Aorta (tissue), 5 donors: ENCODE measurements around the gene LRRC71. TPM values are rescaled to one million over a fixed set of nuclear protein-coding genes. Genes with fewer than 3 reads are reported as not detected.

Experiments used
- ATAC-seq: fragments of 200-7000 bp; cut with Tn5 transposase; one replicate; pipeline ENCODE4 v1.9.1; 2022; ENCODE audit warnings: moderate library complexity; ENCODE audit not compliant: low FRiP score
- DNase-seq, 2 donors: peaks; one replicate each; pipeline ENCODE4 v3.0.0-alpha.2; 2020
- H3K27ac ChIP-seq, 2 donors: one replicate each; pipeline ENCODE4 v1.5.1; 2013; ENCODE audit warnings: low read length in 2 of 2, mild to moderate bottlenecking in 2 of 2, moderate library complexity in 2 of 2, control low read depth in 1 of 2, inconsistent platforms in 1 of 2, low read depth in 1 of 2
- H3K27me3 ChIP-seq, 2 donors: one replicate each; pipeline ENCODE4 v1.6.1; 2013; ENCODE audit warnings: control low read depth in 1 of 2, low read length in 1 of 2, mild to moderate bottlenecking in 1 of 2, moderate library complexity in 1 of 2; ENCODE audit not compliant: insufficient read depth in 2 of 2, control insufficient read depth in 1 of 2
- H3K36me3 ChIP-seq, 2 donors: one replicate each; pipeline ENCODE4 v1.6.1; 2013; ENCODE audit warnings: control low read depth in 1 of 2, low read length in 1 of 2, mild to moderate bottlenecking in 1 of 2; ENCODE audit not compliant: insufficient read depth in 2 of 2, control insufficient read depth in 1 of 2
- H3K4me1 ChIP-seq, 2 donors: one replicate each; pipeline ENCODE4 v1.6.1; 2013; ENCODE audit warnings: low read length in 2 of 2, control low read depth in 1 of 2, mild to moderate bottlenecking in 1 of 2, moderate library complexity in 1 of 2; ENCODE audit not compliant: insufficient read depth in 2 of 2, control insufficient read depth in 1 of 2
- H3K4me3 ChIP-seq, 2 donors: one replicate each; pipeline ENCODE4 v1.5.1; 2013; ENCODE audit warnings: low read length in 2 of 2, control low read depth in 1 of 2, mild to moderate bottlenecking in 1 of 2
- H3K9me3 ChIP-seq: one replicate; pipeline ENCODE4 v1.6.1; 2013; ENCODE audit warnings: mild to moderate bottlenecking, low read length; ENCODE audit not compliant: control insufficient read depth
- WGBS, 2 donors: extraction: QIAGEN DNeasy Blood & Tissue Kit; methylation state at CpG; one replicate each; pipeline ENCODE4 v1.1.7; 2013; 5-methylcytosine and 5-hydroxymethylcytosine counted together
- intact Hi-C, 2 donors: fragments of 100-400 bp; cut with DNase I; formaldehyde crosslinking; loops; one replicate each; pipeline versions ENCODE4 v1.14.2 to v1.15.0; 2022
- polyA plus RNA-seq, 2 donors: library from polyadenylated mRNA; stranded (reverse); fragments of 200-250 nt; gene quantifications; one replicate each; pipeline ENCODE4 v1.2.3, GENCODE V29; 2013
- total RNA-seq, 2 donors: library from RNA; stranded (reverse); fragmentation: NEBNext Ultra II Directional; extraction: Animal tissue kit (Norgen Biotek cat#: 25700); gene quantifications; one replicate each; pipeline ENCODE4 v1.2.1, GENCODE V29; 2021
- donor health status: healthy with polysubstance abuse.
- donor health status: Bipolar disorder and iron deficiency.
- donor health status: DM: no; HTN: no; CAD: no.
- donor health status: DM: no; HTN: no; CAD: no.
- donor health status: DM: yes; HTN: yes; CAD: no.

The LRRC71 gene
- total and polyA plus RNA-seq, 4 donors = 0.42 to 2.4 (median 1.3) TPM; not detected in 1

- Histone ChIP-seq H3K4me3 (no peak overlapping the region), H3K36me3 (peaks cover 21 to 23% of the 10 kb centered on the region in 2 donors), H3K4me1 (no peaks in the 10 kb centered on the region), H3K9me3 (no peaks in the 10 kb centered on the region), H3K27ac (no peak overlapping the region), H3K27me3 (no peaks in the 10 kb centered on the region)
- intact Hi-C loops = no loop called here
- WGBS, 2 donors = 90 to 92% methylated on average over 6 of the region's 6 CpGs
- DNase-seq (no peak), ATAC-seq (no peak)
Measured at GRCh38 chr1:156959925-156960324, 39.5 kb downstream of the LRRC71 start.

DNA sequence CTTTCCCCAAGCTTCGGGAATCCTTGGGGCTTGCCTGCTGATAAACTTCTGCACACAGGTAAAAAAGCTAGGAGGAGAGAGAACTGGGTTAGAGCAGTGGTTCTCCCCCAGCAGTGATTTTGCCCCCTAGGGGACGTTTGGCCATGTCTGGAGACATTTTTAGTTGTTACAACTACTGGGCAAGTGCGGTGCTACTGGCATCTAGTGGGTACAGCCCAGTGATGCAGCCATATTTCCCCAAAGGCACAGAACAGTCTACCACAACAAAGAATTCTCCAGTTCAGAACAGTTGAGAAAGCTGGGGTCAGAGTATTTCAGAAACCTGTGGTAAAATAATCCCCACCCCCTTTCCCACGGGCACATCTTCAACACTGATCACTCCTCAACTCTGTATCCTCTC is 41.3 kb downstream of the LRRC71 start:
- Histone ChIP-seq H3K4me1 (no peaks in the 10 kb centered on the region), H3K9me3 (no peaks in the 10 kb centered on the region), H3K36me3 (peaks cover 16 to 19% of the 10 kb centered on the region in 2 donors), H3K27ac (no peak overlapping the region), H3K27me3 (no peaks in the 10 kb centered on the region), H3K4me3 (no peak overlapping the region)
- ATAC-seq (no peak), DNase-seq (no peak)
- WGBS, 2 donors = 70 to 73% methylated on average over 4 of the region's 4 CpGs
- intact Hi-C loops = no loop called here

GRCh38 chr1:156963621-156964020 is 43.2 kb downstream of the LRRC71 start:
- DNase-seq = peak in 1 of 2 donors; percentile 64
- intact Hi-C loops = no loop called here
- peaks cover 14 to 16% of the 10 kb centered on the region in 2 donors for H3K36me3 ChIP-seq
- no peak overlapping the region for H3K27ac ChIP-seq
- 48 to 54% methylated on average over 3 of the region's 3 CpGs for WGBS, 2 donors
- H3K4me3 ChIP-seq = no peak overlapping the region
- H3K9me3 ChIP-seq = no peaks in the 10 kb centered on the region
- no peaks in the 10 kb centered on the region for H3K4me1 ChIP-seq
- no peaks in the 10 kb centered on the region for H3K27me3 ChIP-seq
- peak; percentile 19 for ATAC-seq

DNA sequence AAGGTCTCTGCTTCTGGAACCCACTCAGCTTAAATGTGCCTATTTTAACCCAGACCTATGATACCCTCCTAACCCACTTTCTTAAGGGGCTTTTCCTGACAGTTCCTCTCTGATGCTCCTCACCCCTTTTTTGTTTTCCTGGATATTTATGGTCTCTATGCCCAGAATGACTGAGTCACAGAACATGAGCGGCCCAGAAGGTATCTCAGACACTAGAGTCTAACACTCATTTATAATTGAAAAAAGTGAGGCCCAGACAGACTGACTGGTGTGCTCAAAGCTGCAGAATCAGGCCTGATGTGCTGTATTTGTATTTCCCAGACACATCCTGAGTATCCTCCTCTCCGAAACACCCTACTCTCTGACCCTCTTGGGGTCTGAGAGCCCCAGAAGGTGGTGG is 44.0 kb downstream of the LRRC71 start:
- Histone ChIP-seq H3K4me3 (no peak overlapping the region), H3K36me3 (peaks cover 15 to 16% of the 10 kb centered on the region in 2 donors), H3K9me3 (no peaks in the 10 kb centered on the region), H3K27ac (no peak overlapping the region), H3K4me1 (no peaks in the 10 kb centered on the region), H3K27me3 (no peaks in the 10 kb centered on the region)
- intact Hi-C loops = no loop called here
- no peak for DNase-seq
- ATAC-seq = no peak
- WGBS, 2 donors = 95 to 96% methylated on average over 2 of the region's 2 CpGs

- 89 to 92% methylated on average over 3 of the region's 3 CpGs for WGBS, 2 donors
- no peak overlapping the region for H3K4me3 ChIP-seq
- intact Hi-C loops = no loop called here
- no peaks in the 10 kb centered on the region for H3K27me3 ChIP-seq
- ATAC-seq (no peak), DNase-seq (no peak)
- H3K9me3 ChIP-seq = no peaks in the 10 kb centered on the region
- no peaks in the 10 kb centered on the region for H3K4me1 ChIP-seq
- peaks cover 4 to 18% of the 10 kb centered on the region in 2 donors for H3K36me3 ChIP-seq
- no peak overlapping the region for H3K27ac ChIP-seq
Measured at GRCh38 chr1:156969496-156969895, 49.1 kb downstream of the LRRC71 start.

DNA sequence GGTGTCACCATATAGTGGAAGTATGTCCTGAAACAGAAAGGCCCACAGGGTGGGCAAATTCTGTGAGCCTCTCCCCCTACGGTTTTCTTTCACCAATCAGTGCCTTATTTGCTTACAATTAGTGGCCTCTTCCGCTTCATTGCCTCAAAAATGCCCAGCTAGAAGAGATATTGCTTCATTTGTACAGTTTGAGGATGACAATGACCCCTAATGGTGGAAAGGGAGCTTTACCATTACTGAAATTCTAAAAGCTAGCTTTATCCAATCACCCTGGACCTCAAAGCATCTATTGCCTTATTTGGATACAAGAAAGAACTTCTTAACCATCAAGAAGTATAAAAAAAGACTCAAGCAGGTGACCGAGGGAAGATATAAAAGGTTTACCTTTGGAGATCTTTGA is 49.6 kb downstream of the LRRC71 start:
- WGBS, 2 donors = 88 to 93% methylated on average over 3 of the region's 3 CpGs
- H3K9me3 ChIP-seq = no peaks in the 10 kb centered on the region
- H3K36me3 ChIP-seq = peaks cover 4 to 18% of the 10 kb centered on the region in 2 donors
- no peaks in the 10 kb centered on the region for H3K4me1 ChIP-seq
- DNase-seq = no peak
- H3K27me3 ChIP-seq = no peaks in the 10 kb centered on the region
- H3K4me3 ChIP-seq = no peak overlapping the region
- intact Hi-C loops = no loop called here
- ATAC-seq = no peak
- H3K27ac ChIP-seq = no peak overlapping the region

DNA sequence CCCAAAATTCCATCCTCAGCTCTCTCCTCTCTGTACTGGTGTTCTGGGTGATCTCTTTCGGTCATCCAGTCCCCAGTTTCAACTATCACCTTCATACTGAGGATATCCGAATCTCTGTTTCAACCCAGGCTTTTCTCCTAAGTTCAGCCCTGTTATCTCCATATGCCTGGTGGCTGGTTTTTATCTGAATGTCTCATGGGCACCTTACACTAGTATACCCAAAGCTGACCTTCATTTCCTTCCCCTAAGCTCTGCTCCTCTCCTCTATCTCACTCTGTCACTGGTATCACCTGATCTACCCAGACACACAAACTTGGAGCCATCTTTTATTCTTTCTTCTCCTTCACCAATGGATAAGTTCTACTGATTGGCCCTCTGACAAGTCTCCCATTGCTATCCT is 53.0 kb downstream of the LRRC71 start:
- DNase-seq = no peak
- Histone ChIP-seq H3K9me3 (no peaks in the 10 kb centered on the region), H3K27ac (no peak overlapping the region), H3K4me3 (no peak overlapping the region), H3K36me3 (peaks cover 9 to 19% of the 10 kb centered on the region in 2 donors), H3K4me1 (no peaks in the 10 kb centered on the region), H3K27me3 (no peaks in the 10 kb centered on the region)
- intact Hi-C loops = no loop called here
- no peak for ATAC-seq
- WGBS, 2 donors = 88 to 100% methylated on average over 2 of the region's 2 CpGs

GRCh38 chr1:156975084-156975483 is 54.7 kb downstream of the LRRC71 start:
- intact Hi-C loops = no loop called here
- Histone ChIP-seq H3K4me3 (no peak overlapping the region), H3K27me3 (no peaks in the 10 kb centered on the region), H3K9me3 (no peaks in the 10 kb centered on the region), H3K4me1 (no peaks in the 10 kb centered on the region), H3K36me3 (peaks cover 10 to 15% of the 10 kb centered on the region in 2 donors), H3K27ac (no peak overlapping the region)
- DNase-seq (no peak), ATAC-seq (no peak)
- WGBS, 2 donors = 63 to 70% methylated on average over 2 of the region's 2 CpGs

- Histone ChIP-seq H3K4me3 (no peak overlapping the region), H3K36me3 (peaks cover 13% of the 10 kb centered on the region in 2 donors), H3K9me3 (no peaks in the 10 kb centered on the region), H3K27me3 (no peaks in the 10 kb centered on the region), H3K27ac (no peak overlapping the region), H3K4me1 (no peaks in the 10 kb centered on the region)
- no peak for ATAC-seq
- 36 to 50% methylated on average over 4 of the region's 4 CpGs for WGBS, 2 donors
- intact Hi-C loops = no loop called here
- DNase-seq = no peak
Measured at GRCh38 chr1:156980551-156980950, 60.1 kb downstream of the LRRC71 start.
